ENCODE results near the gene CDK3.

The CDK3 gene

GRCh38 chr17:75994802-75995370 is 5.8 kb upstream of the CDK3 start:
- DNase-seq, result no peak

DNA sequence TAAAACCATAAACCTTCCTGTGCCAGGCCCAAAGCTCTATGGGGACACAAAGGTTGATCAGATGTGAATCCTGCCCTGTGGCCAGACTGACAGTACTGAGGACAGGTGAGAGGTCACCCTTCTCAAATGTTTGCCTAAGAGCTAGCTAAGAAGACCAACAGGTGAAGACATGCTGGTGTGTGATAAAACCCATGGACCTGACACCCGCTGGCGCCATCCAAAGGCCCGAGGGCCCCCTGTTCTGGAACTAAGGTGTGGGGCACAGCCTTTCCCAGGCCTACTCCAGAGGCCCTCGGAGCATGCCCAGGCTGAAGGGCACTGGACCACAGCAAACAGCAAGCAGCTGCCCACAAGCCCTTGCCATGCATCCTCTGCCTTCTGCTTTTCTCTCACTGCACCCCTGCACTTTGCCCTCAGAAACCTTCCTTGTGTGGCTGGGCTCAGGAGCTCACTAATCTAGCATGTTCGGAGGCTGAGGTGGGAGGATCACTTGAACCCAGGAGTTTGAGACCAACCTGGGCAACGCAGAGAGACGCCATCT is 5.2 kb upstream of the CDK3 start:
- no peak for DNase-seq

- DNase-seq, result peak; percentile 6
Observed at GRCh38 chr17:75996665-75997590, 3.7 kb upstream of the CDK3 start.

GRCh38 chr17:75998327-75998795 is 2.3 kb upstream of the CDK3 start:
- no peak for DNase-seq

- DNase-seq, result peak; percentile 41
Observed at GRCh38 chr17:76000016-76000754, 470 bp upstream of the CDK3 start.

GRCh38 chr17:76002100-76002499 is 1.4 kb downstream of the CDK3 start:
- DNase-seq, result no peak

- DNase-seq, result no peak
Observed at GRCh38 chr17:76003915-76004314, 3.3 kb downstream of the CDK3 start.

GRCh38 chr17:76004750-76005262 is 4.2 kb downstream of the CDK3 start:
- no peak for DNase-seq

GRCh38 chr17:76005263-76006149 is 4.9 kb downstream of the CDK3 start:
- peak; percentile 74 for DNase-seq

DNA sequence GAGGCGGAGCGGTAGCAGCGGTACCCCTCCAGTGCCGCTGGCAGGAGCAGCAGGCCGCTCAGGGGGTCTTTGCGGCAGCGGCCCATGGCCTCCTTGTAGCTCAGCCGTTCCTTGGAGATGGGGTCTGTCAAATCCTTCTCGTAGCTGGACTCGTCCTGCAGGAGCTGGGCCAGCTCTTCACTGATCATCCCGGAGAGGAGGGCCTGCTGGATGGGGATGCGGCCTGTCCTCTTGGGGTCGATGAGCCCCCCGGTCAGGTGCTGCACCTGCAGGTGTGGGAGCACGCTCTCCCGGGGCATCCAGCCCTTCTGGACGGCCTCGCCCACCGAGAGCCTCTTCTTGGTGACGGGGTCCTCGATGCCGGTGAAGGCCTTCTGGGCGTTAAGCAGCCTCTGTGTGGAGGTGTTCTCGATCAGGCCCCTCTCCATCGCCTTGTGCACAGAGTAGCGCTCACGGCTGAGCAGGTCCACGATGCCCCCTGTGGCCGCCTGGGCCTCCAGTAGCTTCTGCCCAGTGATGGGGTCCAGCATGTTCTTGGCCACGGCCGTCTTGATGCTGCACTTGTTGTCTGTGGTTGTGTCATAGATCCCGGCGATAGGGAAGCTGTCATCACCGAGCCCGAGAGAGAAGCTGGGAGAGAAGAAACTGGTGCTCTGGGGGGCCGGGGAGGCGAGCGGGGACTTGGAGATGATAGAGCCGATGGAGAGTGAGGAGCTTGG is 6.6 kb downstream of the CDK3 start:
- DNase-seq, result no peak

DNA sequence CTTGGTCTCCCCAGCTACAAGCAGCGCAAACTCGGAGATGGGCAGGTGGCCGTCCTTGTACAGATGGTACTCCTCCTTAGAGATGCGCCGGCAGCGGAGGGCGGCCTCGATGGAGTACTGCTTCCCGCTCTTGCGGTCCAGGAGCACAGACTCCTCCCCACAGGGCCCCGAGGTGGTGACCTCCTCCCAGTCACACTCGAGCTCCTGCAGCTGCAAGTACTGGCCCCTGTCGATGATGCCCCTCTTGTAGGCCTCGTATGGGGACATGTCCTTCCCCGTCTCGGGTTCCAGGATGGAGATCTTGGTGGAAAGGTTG is 7.2 kb downstream of the CDK3 start:
- no peak for DNase-seq

DNA sequence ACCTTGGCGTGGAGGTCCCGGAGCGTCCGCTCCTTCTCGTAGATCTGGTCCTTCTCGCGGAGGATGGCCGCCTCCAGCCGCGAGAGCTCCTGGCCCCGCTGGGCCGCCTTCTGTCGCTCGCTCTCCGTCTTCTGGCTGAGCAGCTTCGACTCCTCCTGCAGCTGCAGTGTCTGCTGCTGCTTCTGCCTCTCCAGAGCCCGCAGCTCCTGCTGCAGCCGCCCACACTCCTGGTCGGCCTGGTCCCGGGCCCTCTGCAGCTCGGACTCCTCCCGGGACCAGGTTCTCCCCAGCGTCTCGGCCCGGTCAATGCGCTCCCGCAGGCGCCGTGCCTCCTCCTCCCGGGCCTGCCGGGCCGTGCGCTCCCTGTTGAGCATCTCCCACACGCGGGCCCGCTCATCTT is 7.6 kb downstream of the CDK3 start:
- DNase-seq, result no peak

GRCh38 chr17:76008630-76009425 is 8.2 kb downstream of the CDK3 start:
- DNase-seq, result no peak

DNA sequence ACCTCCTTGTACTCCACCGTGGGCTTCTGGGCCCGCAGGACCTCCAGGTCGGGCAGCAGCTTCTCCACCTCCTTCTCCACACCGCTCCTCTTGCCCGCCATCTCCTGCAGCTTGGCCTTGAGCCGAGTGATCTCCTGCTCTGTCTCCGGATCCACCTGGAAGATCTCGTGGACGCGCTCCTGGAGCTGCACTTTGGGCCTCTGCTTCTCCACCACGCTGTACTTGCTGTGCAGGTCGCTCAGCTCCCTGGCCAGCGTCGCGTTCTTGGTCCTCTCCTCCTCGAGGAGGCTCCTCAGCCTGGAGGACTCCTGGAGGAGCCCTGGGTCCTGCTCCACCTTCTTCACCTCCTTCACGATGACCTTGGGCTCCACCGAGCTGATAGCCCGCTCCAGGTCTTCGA is 8.8 kb downstream of the CDK3 start:
- DNase-seq, result no peak

GRCh38 chr17:76009969-76010661 is 9.5 kb downstream of the CDK3 start:
- no peak for DNase-seq

DNA sequence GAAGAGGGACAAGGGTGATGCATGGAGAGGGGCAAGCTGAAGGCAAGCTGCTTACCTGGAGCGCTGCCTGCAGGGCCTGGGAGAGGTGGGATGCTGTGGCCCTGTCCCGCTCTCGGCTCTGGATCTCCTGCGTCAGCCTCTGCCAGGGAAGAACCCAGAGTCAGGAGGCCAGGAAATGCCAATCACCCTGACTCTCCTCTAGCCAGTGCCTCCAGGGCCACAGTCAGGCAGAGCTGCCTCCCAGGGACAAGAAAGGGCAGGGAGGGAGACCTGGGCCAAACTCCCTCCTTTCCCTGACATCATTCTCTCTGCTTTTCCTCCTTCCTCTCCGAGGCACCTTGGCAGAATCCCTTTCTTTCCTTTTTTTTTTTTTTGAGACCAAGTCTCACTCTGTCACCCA is 11.3 kb downstream of the CDK3 start:
- no peak for DNase-seq

GRCh38 chr17:76013377-76013932 is 12.8 kb downstream of the CDK3 start:
- DNase-seq, result no peak

GRCh38 chr17:76014100-76014924 is 13.7 kb downstream of the CDK3 start:
- peak; percentile 69 for DNase-seq

- no peak for DNase-seq
Observed at GRCh38 chr17:76014925-76015261, 14.2 kb downstream of the CDK3 start.

Measured in stimulated activated naive CD4-positive, alpha-beta T cell treated with Interleukin-2 at 50 U/mL for 16 hours (primary cell).